ENCODE measurements around the gene PRKCA. TPM values are rescaled to one million over a fixed set of nuclear protein-coding genes. Genes with fewer than 3 reads are reported as not detected.
"Not testable (repeated sequence)": the region's sequence is repeated elsewhere in the genome, so short reads cannot be mapped to it uniquely, and the experiment has no call there.

Gene PRKCA
- total RNA-seq, 1 experiment from 2014 or later: 36.1 TPM

DNA sequence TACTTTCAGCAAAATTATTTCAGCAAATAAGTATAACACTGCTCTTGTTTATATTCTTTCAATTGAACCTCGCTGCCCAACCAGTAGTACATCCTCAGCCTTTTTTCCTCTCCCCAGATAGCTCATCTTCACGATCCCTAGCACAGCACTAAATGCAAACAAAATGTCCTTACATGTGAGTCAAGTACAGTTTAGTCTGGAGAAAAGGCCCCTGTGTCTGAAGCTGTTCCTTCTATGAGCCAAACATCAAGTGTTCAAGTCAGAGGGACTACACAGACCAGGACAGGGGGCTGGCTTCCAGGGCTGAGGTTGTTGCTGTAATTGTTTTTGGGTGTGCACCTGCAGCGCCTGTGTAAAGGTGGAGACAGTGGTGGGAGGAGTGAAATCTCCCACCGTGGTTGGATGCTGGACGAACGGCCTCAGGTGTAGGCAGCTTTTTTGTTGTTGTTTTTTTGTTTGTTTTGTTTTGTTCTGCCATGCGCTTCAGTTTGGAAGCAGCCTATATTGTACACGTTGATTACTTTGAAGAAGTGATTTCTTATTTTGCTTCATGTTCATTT, 147.1 kb downstream of the PRKCA start:
- H3K9me3 ChIP-seq (replicated peaks): no peaks in the 10 kb centered on the region
- H3K4me1 ChIP-seq (replicated peaks): peaks cover 22% of the 10 kb centered on the region
- no peaks in the 10 kb centered on the region for H3K36me3 ChIP-seq
- no peak overlapping the region for H3K4me3 ChIP-seq
- no peak overlapping the region for H3K27ac ChIP-seq
- DNase-seq (ENCODE audit: low read depth in 1 of 2, low spot score in 2 of 2): no peak
- no peaks in the 10 kb centered on the region for H3K27me3 ChIP-seq (replicated peaks)

DNA sequence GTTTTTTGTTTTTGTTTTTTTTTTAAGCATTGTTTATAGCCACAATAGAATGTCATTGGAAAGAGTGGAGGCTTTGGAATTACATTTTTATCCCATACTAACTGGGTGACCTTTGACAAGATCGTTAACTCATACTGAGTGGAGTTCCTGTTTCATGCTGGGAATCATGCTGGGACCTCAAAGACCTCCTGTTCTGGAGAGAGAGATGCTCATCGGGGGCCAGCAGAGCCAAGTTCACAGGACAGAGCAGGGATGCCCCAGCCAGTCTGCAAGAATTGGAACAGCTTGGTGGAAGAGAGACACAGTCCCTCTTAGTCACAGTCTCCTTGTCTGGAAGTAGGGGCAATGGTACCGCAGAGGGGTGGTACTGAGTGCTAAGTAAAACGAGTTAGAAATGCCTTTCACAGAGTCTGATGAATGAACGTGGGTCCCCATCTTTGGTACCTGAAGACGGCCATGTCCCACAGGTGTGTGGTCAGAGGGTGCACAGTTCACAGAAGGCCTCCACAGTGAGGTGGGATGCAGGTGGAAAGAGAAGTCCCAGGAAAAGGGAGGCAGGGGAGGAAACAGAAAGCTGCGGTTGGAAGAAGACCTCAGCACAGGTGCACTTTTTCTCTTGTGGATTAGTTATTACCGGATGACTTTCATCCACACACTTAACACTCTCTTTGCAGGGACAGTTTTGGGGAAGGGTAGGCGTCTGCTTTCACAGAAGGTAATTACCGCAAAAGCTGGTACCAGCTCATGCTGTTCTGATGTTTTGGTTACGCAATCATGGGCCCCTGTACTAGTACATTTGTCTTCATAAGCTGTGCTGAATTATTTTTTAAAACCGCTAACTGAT, 147.8 kb downstream of the PRKCA start:
- Histone ChIP-seq H3K4me1 (replicated peaks) (peaks cover 15% of the 10 kb centered on the region), H3K27me3 (replicated peaks) (no peaks in the 10 kb centered on the region), H3K36me3 (no peaks in the 10 kb centered on the region), H3K4me3 (no peak overlapping the region), H3K9me3 (replicated peaks) (no peaks in the 10 kb centered on the region), H3K27ac (no peak overlapping the region)
- DNase-seq (ENCODE audit: low read depth in 1 of 2, low spot score in 2 of 2): no peak

DNA sequence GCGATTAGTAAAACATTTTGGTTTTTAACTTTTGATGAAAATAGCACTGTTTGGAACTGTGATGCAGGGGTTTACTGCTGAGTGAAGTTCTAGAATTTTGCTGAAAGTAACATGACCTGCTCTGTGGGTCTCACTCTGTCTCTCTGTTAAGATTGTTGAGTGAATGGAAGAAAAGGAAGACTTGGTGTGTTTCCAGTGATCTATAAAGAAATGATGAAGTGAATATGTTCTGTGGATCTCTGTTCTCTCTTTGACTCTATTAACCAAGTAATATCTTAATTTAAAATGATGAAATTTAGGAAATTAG, 148.4 kb downstream of the PRKCA start:
- Histone ChIP-seq H3K4me3 (no peak overlapping the region), H3K36me3 (no peaks in the 10 kb centered on the region), H3K27ac (no peak overlapping the region), H3K27me3 (replicated peaks) (no peaks in the 10 kb centered on the region), H3K9me3 (replicated peaks) (no peaks in the 10 kb centered on the region), H3K4me1 (replicated peaks) (peaks cover 9% of the 10 kb centered on the region)
- DNase-seq (ENCODE audit: low read depth in 1 of 2, low spot score in 2 of 2): no peak

DNA sequence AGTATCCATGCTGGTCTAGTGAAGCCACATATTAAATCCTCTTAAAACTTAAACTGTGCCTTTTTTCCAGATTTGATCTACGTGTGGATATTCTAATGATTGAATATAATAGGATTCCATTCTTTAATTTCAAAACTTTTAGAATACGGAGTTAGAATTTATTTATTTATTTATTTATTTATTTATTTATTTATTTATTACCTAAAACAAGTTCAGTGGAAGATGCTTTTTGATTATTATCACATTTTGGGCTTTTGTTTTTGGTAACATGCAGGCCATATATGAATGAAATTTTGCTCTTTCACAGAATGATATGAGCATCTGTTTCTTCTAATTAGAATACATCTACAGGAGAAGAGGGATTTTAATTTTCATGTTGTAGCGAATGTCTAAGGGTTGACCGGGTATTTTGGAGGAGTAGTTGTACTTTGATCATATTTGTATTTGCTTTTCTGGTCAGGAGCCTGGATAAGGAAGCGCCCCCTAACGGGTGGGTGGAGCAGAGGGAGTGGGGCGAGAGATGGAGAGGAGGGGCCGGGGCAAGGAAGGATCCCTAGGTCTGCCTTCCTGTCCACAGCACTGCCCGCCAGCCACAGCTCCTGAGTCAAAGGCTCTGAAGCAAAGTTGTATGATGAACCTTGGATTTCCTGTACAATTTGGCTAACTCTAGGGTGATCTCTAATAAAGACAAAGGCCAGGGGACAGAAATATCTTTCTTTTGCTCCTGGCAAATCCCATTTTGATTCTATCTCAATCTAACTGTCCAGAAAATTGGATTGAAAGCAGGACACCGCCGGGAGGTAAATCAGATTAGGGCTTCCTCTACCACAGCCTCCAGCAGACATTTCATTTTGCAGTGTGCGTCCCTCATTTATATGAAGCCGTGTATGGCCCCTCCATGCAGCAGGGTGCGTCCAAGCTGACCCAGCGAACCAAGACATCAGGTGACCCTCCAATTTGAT, 149.1 kb downstream of the PRKCA start:
- H3K27me3 ChIP-seq (replicated peaks): no peaks in the 10 kb centered on the region
- no peaks in the 10 kb centered on the region for H3K36me3 ChIP-seq
- H3K9me3 ChIP-seq (replicated peaks): no peaks in the 10 kb centered on the region
- H3K4me1 ChIP-seq (replicated peaks): peaks cover 2% of the 10 kb centered on the region
- H3K27ac ChIP-seq: no peak overlapping the region
- no peak overlapping the region for H3K4me3 ChIP-seq
- no peak for DNase-seq (ENCODE audit: low read depth in 1 of 2, low spot score in 2 of 2)

DNA sequence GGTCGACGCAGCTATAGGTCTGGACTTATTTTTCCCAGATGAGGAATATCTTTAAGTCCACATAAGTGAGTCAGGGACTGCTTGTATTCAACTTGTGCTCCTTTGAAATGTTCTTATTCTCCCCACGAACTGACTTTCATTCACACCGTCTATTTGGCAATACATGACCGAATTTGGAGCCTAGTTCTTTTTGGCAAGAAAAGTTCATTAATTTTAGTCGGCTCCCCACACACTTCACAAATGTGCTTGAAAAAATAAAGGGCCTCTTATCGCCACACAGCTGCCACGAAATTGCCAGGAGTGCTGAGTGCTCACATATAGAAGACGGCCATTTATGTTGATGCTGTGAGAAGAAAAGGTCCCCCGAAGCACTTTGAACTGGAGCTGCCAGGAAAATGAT, 152.6 kb downstream of the PRKCA start:
- Histone ChIP-seq H3K9me3 (replicated peaks) (peaks cover 5% of the 10 kb centered on the region; the same call in 1 of the 2 replicates), H3K4me1 (replicated peaks) (peaks cover 13% of the 10 kb centered on the region), H3K4me3 (no peak overlapping the region), H3K36me3 (peaks cover 15% of the 10 kb centered on the region), H3K27ac (no peak overlapping the region), H3K27me3 (replicated peaks) (no peaks in the 10 kb centered on the region)
- DNase-seq (ENCODE audit: low read depth in 1 of 2, low spot score in 2 of 2): no peak

DNA sequence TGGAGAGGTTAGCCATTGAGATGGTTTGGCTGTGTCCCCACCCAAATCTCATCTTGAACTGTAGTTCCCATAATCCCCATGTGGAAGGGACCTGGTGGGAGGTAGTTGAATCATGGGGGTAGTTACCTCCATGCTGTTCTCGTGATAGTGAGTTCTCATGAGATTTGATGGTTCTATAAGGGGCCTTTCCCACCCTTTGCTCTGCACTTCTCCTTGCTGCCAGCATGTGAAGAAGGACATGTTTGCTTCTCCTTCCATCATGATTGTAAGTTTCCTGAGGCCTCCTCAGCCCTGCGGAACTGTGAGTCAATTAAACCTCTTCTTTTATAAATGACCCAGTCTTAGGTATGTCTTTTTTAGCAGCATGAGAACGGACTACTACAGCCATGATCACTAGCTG, 155.1 kb downstream of the PRKCA start:
- H3K27me3 ChIP-seq (replicated peaks); DNase-seq (ENCODE audit: low read depth in 1 of 2, low spot score in 2 of 2); H3K9me3 ChIP-seq (replicated peaks); H3K27ac ChIP-seq; H3K4me3 ChIP-seq: not testable (repeated sequence)
- peaks cover 34% of the 10 kb centered on the region for H3K4me1 ChIP-seq (replicated peaks)
- peaks cover 15% of the 10 kb centered on the region for H3K36me3 ChIP-seq

DNA sequence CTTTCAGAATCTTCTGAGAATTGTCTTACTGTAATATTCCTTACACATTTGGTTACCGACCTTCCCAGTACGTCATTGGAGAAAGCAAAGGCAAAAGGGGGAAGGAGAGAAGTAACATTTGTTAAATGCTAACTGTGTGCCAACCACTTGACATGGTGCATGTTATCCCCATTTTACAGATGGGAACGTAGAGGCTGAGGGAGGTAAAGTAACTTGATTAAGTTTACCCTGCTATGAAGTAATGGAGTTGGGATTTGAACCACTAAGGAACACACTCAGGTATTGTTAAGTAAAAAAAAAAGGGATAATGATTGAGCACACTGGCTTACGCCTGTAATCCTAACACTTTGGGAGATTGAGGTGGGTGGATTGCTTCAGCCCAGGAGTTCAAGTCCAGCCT, 156.4 kb downstream of the PRKCA start:
- Histone ChIP-seq H3K27me3 (replicated peaks) (no peaks in the 10 kb centered on the region), H3K27ac (peak overlapping the region; percentile 74), H3K4me1 (replicated peaks) (peaks cover 47% of the 10 kb centered on the region), H3K9me3 (replicated peaks) (peaks cover 5% of the 10 kb centered on the region; the same call in 1 of the 2 replicates), H3K4me3 (no peak overlapping the region), H3K36me3 (peaks cover 15% of the 10 kb centered on the region)
- no peak for DNase-seq (ENCODE audit: low read depth in 1 of 2, low spot score in 2 of 2)

DNA sequence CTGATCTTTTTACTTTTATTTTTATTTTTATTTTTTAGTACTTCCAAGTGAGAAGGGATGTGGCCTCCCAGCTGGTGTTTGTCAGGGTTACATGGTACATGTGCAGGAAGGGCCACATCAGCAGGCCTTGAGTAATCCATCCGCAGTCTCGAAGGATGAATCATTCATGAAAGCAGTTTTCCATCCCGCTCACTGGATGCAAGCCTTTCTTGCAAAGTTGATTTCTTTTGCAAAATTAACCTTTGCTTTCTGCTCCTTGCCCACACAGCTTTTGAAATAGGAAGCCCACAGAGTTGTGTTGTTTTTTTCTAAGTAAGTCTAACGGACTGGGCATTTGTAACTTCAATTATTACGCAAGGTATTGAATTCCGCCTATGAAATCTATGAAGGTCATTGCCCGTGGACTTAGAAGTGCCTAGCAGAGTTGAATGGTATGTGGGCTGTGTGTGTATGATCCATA, 157.4 kb downstream of the PRKCA start:
- peaks cover 15% of the 10 kb centered on the region for H3K36me3 ChIP-seq
- peaks cover 57% of the 10 kb centered on the region for H3K4me1 ChIP-seq (replicated peaks)
- H3K9me3 ChIP-seq (replicated peaks): peaks cover 5% of the 10 kb centered on the region; the same call in 1 of the 2 replicates
- peak overlapping the region; percentile 74 for H3K27ac ChIP-seq
- no peaks in the 10 kb centered on the region for H3K27me3 ChIP-seq (replicated peaks)
- peak; percentile 83 to 88 for DNase-seq (ENCODE audit: low read depth in 1 of 2, low spot score in 2 of 2)
- H3K4me3 ChIP-seq: no peak overlapping the region

DNA sequence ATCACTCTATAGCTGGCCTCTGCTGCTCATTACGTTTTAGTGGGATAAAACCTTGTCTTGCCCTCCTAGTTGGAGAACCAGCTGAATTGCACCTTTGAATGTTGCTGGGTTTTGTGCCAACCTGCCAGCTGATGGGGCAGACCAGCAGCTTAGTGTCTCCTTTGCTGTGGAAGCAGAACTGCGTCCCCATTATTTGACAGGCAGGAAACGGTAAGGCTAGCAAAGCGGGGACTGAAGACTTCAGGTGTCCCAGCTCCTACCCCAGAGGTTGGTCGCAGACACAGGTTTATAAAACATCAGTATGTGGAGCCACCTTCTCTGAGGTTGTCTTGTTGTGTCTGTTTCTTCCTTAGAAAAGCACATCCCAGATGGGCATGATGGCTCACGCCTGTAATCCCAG, 158.1 kb downstream of the PRKCA start:
- no peak for DNase-seq (ENCODE audit: low read depth in 1 of 2, low spot score in 2 of 2)
- peak overlapping the region; percentile 74 for H3K27ac ChIP-seq
- peaks cover 5% of the 10 kb centered on the region; the same call in 1 of the 2 replicates for H3K9me3 ChIP-seq (replicated peaks)
- H3K4me3 ChIP-seq: no peak overlapping the region
- H3K36me3 ChIP-seq: peaks cover 15% of the 10 kb centered on the region
- H3K27me3 ChIP-seq (replicated peaks): no peaks in the 10 kb centered on the region
- peaks cover 64% of the 10 kb centered on the region for H3K4me1 ChIP-seq (replicated peaks)

DNA sequence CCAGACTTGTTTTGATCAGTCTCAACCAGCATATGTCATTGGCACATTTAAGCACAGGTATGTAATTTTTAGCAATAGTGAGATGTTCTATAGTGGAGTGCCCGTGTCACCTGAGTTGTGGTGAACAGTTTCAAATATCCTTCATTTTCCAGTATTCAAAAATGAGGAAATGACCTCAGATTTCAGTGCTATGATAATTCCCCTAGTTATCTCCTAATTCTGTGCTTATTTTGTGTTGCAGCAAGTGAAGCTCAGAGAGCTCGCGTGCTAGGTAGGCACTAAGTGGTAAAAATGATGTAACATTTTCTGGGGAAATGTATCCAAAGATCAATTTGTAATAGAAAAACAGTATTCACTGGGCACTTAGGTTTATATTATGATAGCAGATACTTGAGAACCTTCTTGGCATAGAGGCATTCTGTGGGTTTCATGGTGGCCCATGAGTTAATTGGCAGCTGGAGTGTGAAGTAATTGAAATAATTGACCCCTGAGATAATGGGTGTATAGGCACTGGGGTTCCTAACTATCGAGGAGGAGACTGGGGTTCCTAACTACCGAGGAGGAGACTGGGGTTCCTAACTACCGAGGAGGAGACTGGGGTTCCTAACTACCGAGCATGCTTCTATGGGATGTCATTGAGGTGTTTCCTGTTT, 159.1 kb downstream of the PRKCA start:
- peaks cover 15% of the 10 kb centered on the region for H3K36me3 ChIP-seq
- no peak for DNase-seq (ENCODE audit: low read depth in 1 of 2, low spot score in 2 of 2)
- H3K27me3 ChIP-seq (replicated peaks): no peaks in the 10 kb centered on the region
- peaks cover 74% of the 10 kb centered on the region for H3K4me1 ChIP-seq (replicated peaks)
- no peak overlapping the region for H3K4me3 ChIP-seq
- H3K27ac ChIP-seq: no peak overlapping the region
- peaks cover 5% of the 10 kb centered on the region; the same call in 1 of the 2 replicates for H3K9me3 ChIP-seq (replicated peaks)

DNA sequence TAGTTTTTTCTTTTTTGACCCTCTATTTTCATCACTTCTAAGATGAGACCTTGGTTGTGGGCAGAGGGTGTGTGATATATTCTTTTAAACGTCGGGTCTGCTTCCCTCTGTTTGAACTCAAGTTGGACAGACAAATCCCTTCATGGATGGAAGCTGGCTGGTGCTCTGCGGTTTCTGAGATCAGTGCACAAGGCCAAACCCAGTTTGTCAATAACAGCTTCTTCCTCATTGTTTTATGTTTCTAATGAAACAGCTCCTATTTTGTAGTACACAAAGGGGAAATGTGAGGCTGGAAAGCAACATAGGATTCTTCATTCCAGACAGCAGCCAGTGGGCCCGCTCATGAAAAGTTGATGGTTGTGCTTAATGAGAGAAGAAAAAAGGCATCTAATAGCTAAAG, 159.6 kb downstream of the PRKCA start:
- peak overlapping the region; percentile 8; the same call in 1 of the 2 replicates for H3K27ac ChIP-seq
- H3K9me3 ChIP-seq (replicated peaks): peaks cover 5% of the 10 kb centered on the region; the same call in 1 of the 2 replicates
- no peak overlapping the region for H3K4me3 ChIP-seq
- DNase-seq (ENCODE audit: low read depth in 1 of 2, low spot score in 2 of 2): no peak
- H3K36me3 ChIP-seq: peaks cover 15% of the 10 kb centered on the region
- peaks cover 79% of the 10 kb centered on the region for H3K4me1 ChIP-seq (replicated peaks)
- H3K27me3 ChIP-seq (replicated peaks): no peaks in the 10 kb centered on the region

DNA sequence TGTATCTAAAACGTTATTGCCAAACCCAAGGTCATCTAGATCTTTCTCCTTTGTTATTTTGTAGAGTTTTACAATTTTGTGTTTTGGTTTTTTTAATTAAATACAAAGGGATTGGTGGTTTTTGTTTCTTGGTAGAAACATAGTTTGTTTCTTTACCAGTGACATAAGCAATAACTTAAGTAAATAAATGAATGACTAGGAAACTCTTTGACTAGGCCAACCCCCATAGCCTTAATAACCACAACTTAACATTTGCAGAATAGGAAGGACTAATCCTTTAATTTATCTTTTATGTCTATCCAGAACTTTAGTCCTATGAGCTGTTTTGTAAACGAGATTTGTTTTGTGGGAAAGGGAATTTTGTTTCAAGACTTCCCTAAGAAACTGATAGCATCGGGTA, 162.5 kb downstream of the PRKCA start:
- Histone ChIP-seq H3K9me3 (replicated peaks) (no peaks in the 10 kb centered on the region), H3K27ac (peak overlapping the region; percentile 89), H3K4me3 (no peak overlapping the region), H3K27me3 (replicated peaks) (no peaks in the 10 kb centered on the region), H3K4me1 (replicated peaks) (peaks cover 97% of the 10 kb centered on the region), H3K36me3 (no peaks in the 10 kb centered on the region)
- peak in 1 of 2 experiments; percentile 68 for DNase-seq (ENCODE audit: low read depth in 1 of 2, low spot score in 2 of 2)

DNA sequence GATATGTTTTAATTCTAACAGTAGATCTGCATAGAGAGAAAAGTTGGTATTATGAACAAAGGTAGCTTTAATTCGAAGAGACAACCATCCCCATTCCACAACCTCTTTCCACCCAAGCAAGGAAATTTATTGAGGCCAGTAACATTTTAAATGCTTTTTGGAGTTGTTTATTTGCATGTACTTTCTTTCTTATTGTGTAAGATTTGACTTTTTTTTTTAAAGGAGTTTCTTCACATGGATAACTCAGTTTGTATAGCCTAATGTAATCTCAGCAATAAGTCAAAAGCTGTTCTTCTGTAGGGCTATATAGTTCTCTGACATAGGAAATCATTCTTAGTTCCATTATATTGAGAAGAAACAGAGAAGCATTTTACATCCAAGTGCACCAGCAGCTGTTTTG, 163.3 kb downstream of the PRKCA start:
- no peaks in the 10 kb centered on the region for H3K9me3 ChIP-seq (replicated peaks)
- no peak overlapping the region for H3K4me3 ChIP-seq
- H3K27me3 ChIP-seq (replicated peaks): no peaks in the 10 kb centered on the region
- H3K27ac ChIP-seq: peak overlapping the region; percentile 89
- DNase-seq (ENCODE audit: low read depth in 1 of 2, low spot score in 2 of 2): peak in 1 of 2 experiments; percentile 35
- H3K36me3 ChIP-seq: no peaks in the 10 kb centered on the region
- H3K4me1 ChIP-seq (replicated peaks): peaks cover 94% of the 10 kb centered on the region

Measured in SJSA1 (cell line).